CD4-positive, CD25-positive, alpha-beta regulatory T cell (primary cell): Measurements from ENCODE around the gene DIP2A. TPM values are rescaled to one million over a fixed set of nuclear protein-coding genes. Genes with fewer than 3 reads are reported as not detected.
"Not testable (repeated sequence)": the region's sequence is repeated elsewhere in the genome, so short reads cannot be mapped to it uniquely, and the experiment has no call there.

Experiments used
- ATAC-seq, 2 donors: fragments of 150-1000 bp; cut with Tn5 transposase; one replicate each; pipeline ENCODE4 v1.10.0; 2021; ENCODE audit warnings: low read depth in 2 of 2, moderate number of reproducible peaks in 2 of 2, moderate library complexity in 1 of 2
- DNase-seq, 3 donors: peaks; one replicate each; pipeline versions ENCODE4 v3.0.0 to v3.0.0-alpha.2; 2012 to 2022; ENCODE audit warnings: mixed read lengths in 1 of 3
- H3K27ac ChIP-seq: one replicate; pipeline ENCODE4 v1.7.0; 2013; ENCODE audit warnings: mild to moderate bottlenecking, low read length; ENCODE audit not compliant: insufficient read depth, poor library complexity, severe bottlenecking
- H3K27me3 ChIP-seq: one replicate; pipeline ENCODE4 v1.7.0; 2013; ENCODE audit warnings: low read length; ENCODE audit not compliant: control insufficient read depth, insufficient read depth
- H3K36me3 ChIP-seq: one replicate; pipeline ENCODE4 v1.7.0; 2013; ENCODE audit warnings: mild to moderate bottlenecking, low read length, moderate library complexity; ENCODE audit not compliant: control insufficient read depth, insufficient read depth
- H3K4me1 ChIP-seq: 2 replicates; pipeline ENCODE4 v1.7.0; 2013; ENCODE audit warnings: mild to moderate bottlenecking, low read length; ENCODE audit not compliant: insufficient read depth, control insufficient read depth, poor library complexity, severe bottlenecking
- H3K4me3 ChIP-seq: one replicate; pipeline ENCODE4 v1.7.0; 2013; ENCODE audit warnings: low read depth, mild to moderate bottlenecking, low read length, moderate library complexity
- H3K9me3 ChIP-seq, 2 experiments: 1 replicate in 1 of 2; 2 replicates in 1 of 2; pipeline ENCODE4 v1.7.0; 2013; ENCODE audit warnings: low read length in 2 of 2, mild to moderate bottlenecking in 1 of 2, moderate library complexity in 1 of 2; ENCODE audit not compliant: control insufficient read depth in 2 of 2
- H3K27ac Mint-ChIP-seq, 3 donors: one replicate each; pipeline ENCODE4 v1.8.0; 2020 to 2022; ENCODE audit warnings: mild to moderate bottlenecking in 3 of 3, mixed read lengths in 3 of 3, moderate library complexity in 2 of 3
- H3K27me3 Mint-ChIP-seq: one replicate; pipeline ENCODE4 v1.8.0; 2022; ENCODE audit warnings: mild to moderate bottlenecking, mixed read lengths
- H3K36me3 Mint-ChIP-seq: one replicate; pipeline ENCODE4 v1.8.0; 2020; ENCODE audit warnings: mixed read lengths
- H3K4me1 Mint-ChIP-seq, 4 donors: one replicate each; pipeline ENCODE4 v1.8.0; 2020 to 2022; ENCODE audit warnings: mixed read lengths in 4 of 4, mild to moderate bottlenecking in 1 of 4
- H3K4me3 Mint-ChIP-seq, 4 donors: one replicate each; pipeline ENCODE4 v1.8.0; 2020 to 2022; ENCODE audit warnings: mild to moderate bottlenecking in 4 of 4, mixed read lengths in 4 of 4, moderate library complexity in 3 of 4
- H3K9me3 Mint-ChIP-seq, 7 donors: one replicate each; pipeline ENCODE4 v1.8.0; 2020 to 2022; ENCODE audit warnings: mixed read lengths in 7 of 7, mild to moderate bottlenecking in 3 of 7, moderate library complexity in 2 of 7
- polyA plus RNA-seq, 4 donors: library from polyadenylated mRNA; unstranded; fragments of 300-500 nt; fragmentation: Illumina TruSeq; gene quantifications; one replicate each; pipeline ENCODE4 v1.2.3, GENCODE V29; 2021
- total RNA-seq: library from RNA; stranded (reverse); gene quantifications from one replicate; pipeline ENCODE4 v1.2.3, GENCODE V29; 2022

The DIP2A gene
- total and polyA plus RNA-seq, 5 donors from 2014 or later = 12.6 to 125 (median 17.0) TPM

DNA sequence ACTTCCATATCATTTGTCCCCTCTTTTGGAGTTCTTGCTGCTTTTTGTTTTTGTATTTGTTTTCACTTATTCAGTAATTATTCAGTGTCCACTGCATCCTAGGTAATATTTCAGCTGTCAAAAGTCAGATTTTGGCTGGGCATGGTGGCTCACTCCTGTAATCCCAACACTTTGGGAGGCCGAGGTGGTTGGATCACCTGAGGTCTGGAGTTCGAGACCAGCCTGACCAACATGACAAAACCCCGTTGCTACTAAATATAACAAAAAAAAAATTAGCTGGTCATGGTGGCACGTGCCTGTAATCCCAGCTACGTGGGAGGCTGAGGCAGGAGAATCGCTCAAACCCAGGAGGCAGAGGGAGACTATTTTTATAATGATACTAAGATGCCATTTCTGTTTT, 6.5 kb downstream of the DIP2A start:
- H3K27me3 ChIP-seq, H3K4me3 Mint-ChIP-seq, H3K4me3 ChIP-seq, H3K27ac ChIP-seq, H3K9me3 ChIP-seq, ATAC-seq, DNase-seq, H3K9me3 Mint-ChIP-seq, H3K27me3 Mint-ChIP-seq, H3K27ac Mint-ChIP-seq, H3K4me1 ChIP-seq: not testable (repeated sequence)
- H3K36me3 ChIP-seq = peaks cover 23% of the 10 kb centered on the region
- Mint-ChIP-seq H3K36me3 (peaks cover 17% of the 10 kb centered on the region), H3K4me1 (peaks cover 13 to 52% (median 34%) of the 10 kb centered on the region in 4 donors)

- Histone ChIP-seq H3K27ac (no peak overlapping the region), H3K36me3 (peaks cover 23% of the 10 kb centered on the region), H3K9me3 (no peaks in the 10 kb centered on the region), H3K27me3 (no peaks in the 10 kb centered on the region), H3K4me3 (no peak overlapping the region), H3K4me1 (peaks cover 2% of the 10 kb centered on the region)
- Mint-ChIP-seq H3K4me3 (no peak overlapping the region), H3K4me1 (peaks cover 10 to 47% (median 32%) of the 10 kb centered on the region in 4 donors), H3K27ac (no peak overlapping the region), H3K36me3 (peaks cover 17% of the 10 kb centered on the region), H3K27me3 (no peaks in the 10 kb centered on the region), H3K9me3 (no peaks in the 10 kb centered on the region)
- no peak for ATAC-seq
- DNase-seq = no peak
Measured at GRCh38 chr21:46465651-46466050, 7.0 kb downstream of the DIP2A start.

- H3K36me3 ChIP-seq = peaks cover 14% of the 10 kb centered on the region
- no peak overlapping the region for H3K4me3 Mint-ChIP-seq
- no peaks in the 10 kb centered on the region for H3K27me3 Mint-ChIP-seq
- no peaks in the 10 kb centered on the region for H3K27me3 ChIP-seq
- no peak overlapping the region for H3K4me3 ChIP-seq
- peaks cover 3% of the 10 kb centered on the region for H3K4me1 ChIP-seq
- H3K36me3 Mint-ChIP-seq = peaks cover 17% of the 10 kb centered on the region
- no peaks in the 10 kb centered on the region for H3K9me3 Mint-ChIP-seq
- peaks cover 10 to 51% (median 33%) of the 10 kb centered on the region in 4 donors for H3K4me1 Mint-ChIP-seq
- no peaks in the 10 kb centered on the region for H3K9me3 ChIP-seq
- DNase-seq = no peak
- no peak for ATAC-seq
- H3K27ac Mint-ChIP-seq = peak overlapping the region in 1 of 3 donors; percentile 45
- no peak overlapping the region for H3K27ac ChIP-seq
Measured at GRCh38 chr21:46468108-46468774, 9.6 kb downstream of the DIP2A start.

GRCh38 chr21:46469275-46469674, 10.6 kb downstream of the DIP2A start:
- DNase-seq = no peak
- no peaks in the 10 kb centered on the region for H3K27me3 ChIP-seq
- peaks cover 8% of the 10 kb centered on the region for H3K4me1 ChIP-seq
- Mint-ChIP-seq H3K36me3 (peaks cover 17% of the 10 kb centered on the region), H3K4me3 (no peak overlapping the region), H3K4me1 (peaks cover 9 to 60% (median 39%) of the 10 kb centered on the region in 4 donors), H3K27ac (peak overlapping the region in 2 of 3 donors; percentile 45 to 63), H3K27me3 (no peaks in the 10 kb centered on the region), H3K9me3 (no peaks in the 10 kb centered on the region)
- H3K36me3 ChIP-seq = peaks cover 13% of the 10 kb centered on the region
- H3K9me3 ChIP-seq = no peaks in the 10 kb centered on the region
- no peak overlapping the region for H3K27ac ChIP-seq
- no peak overlapping the region for H3K4me3 ChIP-seq
- ATAC-seq = no peak

- Mint-ChIP-seq H3K4me1 (peaks cover 9 to 63% (median 45%) of the 10 kb centered on the region in 4 donors), H3K27ac (peak overlapping the region in 2 of 3 donors; percentile 6 to 85), H3K4me3 (no peak overlapping the region), H3K36me3 (peaks cover 20% of the 10 kb centered on the region), H3K27me3 (no peaks in the 10 kb centered on the region), H3K9me3 (no peaks in the 10 kb centered on the region)
- ATAC-seq (no peak), DNase-seq (no peak)
- Histone ChIP-seq H3K36me3 (peaks cover 11% of the 10 kb centered on the region), H3K27ac (no peak overlapping the region), H3K4me1 (peaks cover 8% of the 10 kb centered on the region), H3K9me3 (no peaks in the 10 kb centered on the region), H3K4me3 (no peak overlapping the region), H3K27me3 (no peaks in the 10 kb centered on the region)
Measured at GRCh38 chr21:46471514-46471913, 12.8 kb downstream of the DIP2A start.

- H3K36me3 Mint-ChIP-seq = peaks cover 20% of the 10 kb centered on the region
- H3K4me3 Mint-ChIP-seq = no peak overlapping the region
- Histone ChIP-seq H3K36me3 (peaks cover 11% of the 10 kb centered on the region), H3K4me3 (no peak overlapping the region), H3K4me1 (peaks cover 8% of the 10 kb centered on the region), H3K9me3 (no peaks in the 10 kb centered on the region), H3K27ac (no peak overlapping the region), H3K27me3 (no peaks in the 10 kb centered on the region)
- no peaks in the 10 kb centered on the region for H3K9me3 Mint-ChIP-seq
- DNase-seq (no peak), ATAC-seq (peak in 1 of 2 donors; percentile 23)
- peaks cover 9 to 61% (median 47%) of the 10 kb centered on the region in 4 donors for H3K4me1 Mint-ChIP-seq
- H3K27me3 Mint-ChIP-seq = no peaks in the 10 kb centered on the region
- H3K27ac Mint-ChIP-seq = peak overlapping the region; percentile 27 to 85 (median 70)
Measured at GRCh38 chr21:46472246-46472645, 13.6 kb downstream of the DIP2A start.

- H3K36me3 ChIP-seq = peaks cover 11% of the 10 kb centered on the region
- Mint-ChIP-seq H3K4me1 (peaks cover 4 to 55% (median 42%) of the 10 kb centered on the region in 4 donors), H3K4me3 (no peak overlapping the region), H3K9me3 (no peaks in the 10 kb centered on the region), H3K27ac (peak overlapping the region in 2 of 3 donors; percentile 6 to 44), H3K27me3 (no peaks in the 10 kb centered on the region), H3K36me3 (peaks cover 17% of the 10 kb centered on the region)
- H3K27me3 ChIP-seq = no peaks in the 10 kb centered on the region
- peaks cover 8% of the 10 kb centered on the region for H3K4me1 ChIP-seq
- peak in 1 of 2 donors; percentile 17 for ATAC-seq
- no peak for DNase-seq
- H3K27ac ChIP-seq = no peak overlapping the region
- H3K9me3 ChIP-seq = no peaks in the 10 kb centered on the region
- no peak overlapping the region for H3K4me3 ChIP-seq
Measured at GRCh38 chr21:46474382-46474781, 15.7 kb downstream of the DIP2A start.

DNA sequence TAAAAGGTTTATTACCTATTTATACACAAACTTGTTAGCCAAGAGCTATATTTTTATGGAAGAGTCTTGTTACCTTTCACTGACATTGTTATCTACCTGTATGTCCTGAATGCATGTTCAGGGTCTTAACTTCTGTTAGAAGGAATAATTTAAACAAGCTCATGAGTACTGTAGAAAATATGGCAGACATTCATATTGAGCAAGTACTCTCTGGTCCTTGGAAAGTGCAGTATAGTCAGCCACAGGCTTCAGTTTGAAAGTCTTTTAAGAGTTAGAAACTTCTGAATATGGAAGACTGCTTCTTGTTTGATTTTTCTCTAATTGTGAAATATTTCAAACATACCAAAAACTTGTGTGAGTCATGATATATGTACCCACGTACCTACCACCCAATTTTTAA, 16.6 kb downstream of the DIP2A start:
- Mint-ChIP-seq H3K27me3 (no peaks in the 10 kb centered on the region), H3K4me3 (no peak overlapping the region), H3K4me1 (peaks cover 4 to 55% (median 43%) of the 10 kb centered on the region in 4 donors), H3K27ac (peak overlapping the region in 1 of 3 donors; percentile 54), H3K9me3 (no peaks in the 10 kb centered on the region), H3K36me3 (peaks cover 18% of the 10 kb centered on the region)
- DNase-seq = no peak
- H3K9me3 ChIP-seq = no peaks in the 10 kb centered on the region
- peaks cover 8% of the 10 kb centered on the region for H3K36me3 ChIP-seq
- no peaks in the 10 kb centered on the region for H3K27me3 ChIP-seq
- no peak overlapping the region for H3K4me3 ChIP-seq
- H3K4me1 ChIP-seq = peaks cover 8% of the 10 kb centered on the region
- ATAC-seq = no peak
- no peak overlapping the region for H3K27ac ChIP-seq
